Renal cortex interstitium (tissue), 11 donors: ENCODE data around the gene INHBA. TPM values are rescaled to one million over a fixed set of nuclear protein-coding genes. Genes with fewer than 3 reads are reported as not detected.

Source experiments
- DNase-seq, 11 donors: peaks; one replicate each; pipeline ENCODE4 v3.0.0-alpha.2; 2013; ENCODE audit warnings: low read depth in 9 of 11, low spot score in 4 of 11; ENCODE audit errors: extremely low read depth in 1 of 11
- polyA plus RNA-seq, 3 donors: library from polyadenylated mRNA; unstranded; fragments of 120-200 nt; gene quantifications; one replicate each; pipeline ENCODE4 v1.2.1, GENCODE V29; 2013; ENCODE audit not compliant: insufficient read length in 3 of 3

Gene INHBA
- polyA plus RNA-seq, 3 donors, result 3.1 to 5.6 (median 4.3) TPM

GRCh38 chr7:41641011-41641664 lies 61.8 kb downstream of the INHBA start:
- no peak for DNase-seq

DNA sequence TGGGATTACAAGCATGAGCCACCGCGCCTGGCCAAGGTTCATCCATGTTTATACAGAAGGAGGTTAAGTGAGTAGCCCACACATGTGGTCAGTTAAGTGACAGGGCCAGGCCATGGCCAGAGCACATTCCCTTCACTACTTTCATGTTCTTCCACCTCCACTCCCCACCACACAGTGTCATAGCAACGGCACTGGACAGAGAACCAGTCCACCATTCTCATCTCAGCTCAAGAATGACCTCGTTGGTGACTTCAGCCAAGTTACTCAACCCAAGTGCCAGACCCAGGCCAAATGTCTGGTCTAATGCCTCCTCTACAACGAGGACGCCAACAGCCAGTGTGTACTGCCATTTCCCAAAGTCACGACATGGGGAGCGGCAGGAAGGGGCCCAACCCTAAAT lies 62.4 kb downstream of the INHBA start:
- no peak for DNase-seq

GRCh38 chr7:41637049-41637448 lies 65.8 kb downstream of the INHBA start:
- no peak for DNase-seq
